HG03439 (cell line): ENCODE results near the gene GLUL.

ENCODE experiments used
- ATAC-seq: cut with Tn5 transposase; IDR thresholded peaks from one replicate; pipeline ENCODE4 v1.9.1; 2021; ENCODE audit warnings: mild to moderate bottlenecking, moderate library complexity; ENCODE audit not compliant: unreplicated experiment

GLUL gene

DNA sequence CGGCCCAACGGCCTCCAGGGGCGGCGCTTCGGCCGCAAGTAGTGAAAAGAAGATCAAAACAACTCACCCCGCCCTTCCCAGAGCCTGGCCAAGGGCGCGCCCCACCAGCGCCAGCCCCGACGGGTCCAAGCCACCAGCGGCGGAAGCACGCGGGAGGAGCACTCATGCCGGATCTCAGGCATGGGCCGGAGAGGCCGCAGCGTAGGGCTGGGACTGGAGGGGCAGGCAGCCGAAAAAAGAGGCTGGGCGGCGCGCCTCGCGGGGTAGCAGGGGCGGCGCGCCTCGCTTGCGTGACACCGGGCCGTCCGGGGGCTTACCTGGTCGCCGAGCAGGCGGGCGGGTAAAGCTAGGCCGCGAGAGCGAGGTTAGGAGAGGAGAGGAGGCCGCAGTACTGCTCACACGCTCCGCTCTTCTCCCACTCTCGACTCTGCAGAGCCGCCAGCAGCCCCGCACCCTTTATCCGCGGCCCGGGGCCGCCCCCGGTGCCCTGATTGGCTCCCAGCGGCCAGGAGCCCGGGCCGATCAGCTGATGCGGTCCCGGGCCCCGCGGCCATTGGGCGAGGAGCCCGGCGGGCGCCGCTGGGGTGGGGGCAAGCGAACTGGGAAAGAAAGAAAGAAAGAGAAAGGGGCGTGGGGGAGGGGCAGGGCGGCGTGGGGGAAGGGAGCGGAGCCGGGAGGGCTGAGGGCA is at the start of gene GLUL:
TSS of gene GLUL (minus strand) at position 429 of the 688 bp plus-strand sequence. CDS start 3,053 bp downstream, outside the sequence.
- ATAC-seq = peak; percentile 78

DNA sequence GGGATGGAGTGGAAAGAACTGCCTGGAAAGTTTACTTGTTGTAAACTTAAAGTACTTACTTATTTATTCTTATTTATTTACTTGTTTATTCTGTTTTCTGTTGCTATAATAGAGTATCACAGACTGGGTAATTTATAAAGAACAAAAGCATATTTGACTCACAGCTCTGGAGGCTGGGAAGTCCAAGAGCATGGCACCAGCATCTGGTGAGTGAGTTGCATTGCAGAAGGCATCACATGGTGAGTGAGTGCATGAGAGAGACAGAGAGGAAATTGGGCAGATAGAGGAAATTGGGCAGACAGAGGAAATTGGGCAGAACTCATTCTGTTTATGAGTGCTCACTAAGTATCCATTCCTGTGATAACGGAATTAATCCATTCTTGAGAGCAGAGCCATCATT is 46.7 kb upstream of the GLUL start:
- ATAC-seq = no peak

GRCh38 chr1:182433580-182433979 is 42.0 kb upstream of the GLUL start:
- ATAC-seq = no peak

DNA sequence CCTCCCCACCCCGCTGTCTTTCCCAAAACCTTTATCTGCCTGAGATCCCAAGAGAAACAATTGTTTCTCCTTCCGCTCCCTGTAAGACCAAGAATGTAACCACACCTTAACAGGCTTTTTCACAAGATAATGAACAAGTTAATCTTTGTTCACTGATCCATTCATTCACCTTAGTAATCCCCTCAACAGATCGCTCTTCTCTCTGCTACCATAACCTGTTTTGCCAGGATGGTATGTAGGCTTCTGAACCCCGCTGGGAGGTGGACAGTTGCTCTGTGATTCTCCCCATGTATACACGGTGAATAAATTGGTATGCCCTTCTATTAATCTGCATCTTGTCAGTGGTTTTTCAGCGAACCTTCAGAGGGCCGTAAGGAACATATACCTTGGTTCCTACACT is 39.7 kb upstream of the GLUL start:
- no peak for ATAC-seq

GRCh38 chr1:182430263-182431068 is 38.9 kb upstream of the GLUL start:
- ATAC-seq = peak; percentile 35

DNA sequence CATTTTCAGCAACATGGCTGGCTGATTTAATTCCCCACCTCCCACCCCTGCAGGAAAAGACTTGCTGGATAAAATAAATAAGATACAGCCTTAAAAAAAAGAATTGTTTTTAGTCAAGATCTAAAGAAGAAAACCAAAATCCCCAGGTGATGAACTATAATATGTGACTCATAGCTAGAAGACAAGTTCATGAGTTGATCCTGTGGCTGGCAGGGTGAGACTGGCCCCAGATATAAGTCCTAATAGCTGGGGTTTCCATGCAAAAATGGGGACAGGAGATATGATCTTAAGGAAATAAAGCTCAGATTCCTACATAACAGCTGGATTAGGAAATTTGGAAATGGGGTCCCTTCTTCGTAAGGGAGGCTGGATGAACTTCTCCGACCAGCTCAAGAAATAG is 36.5 kb upstream of the GLUL start:
- peak; percentile 37 for ATAC-seq

GRCh38 chr1:182426442-182427430 is 35.1 kb upstream of the GLUL start:
- peak; percentile 62 for ATAC-seq

DNA sequence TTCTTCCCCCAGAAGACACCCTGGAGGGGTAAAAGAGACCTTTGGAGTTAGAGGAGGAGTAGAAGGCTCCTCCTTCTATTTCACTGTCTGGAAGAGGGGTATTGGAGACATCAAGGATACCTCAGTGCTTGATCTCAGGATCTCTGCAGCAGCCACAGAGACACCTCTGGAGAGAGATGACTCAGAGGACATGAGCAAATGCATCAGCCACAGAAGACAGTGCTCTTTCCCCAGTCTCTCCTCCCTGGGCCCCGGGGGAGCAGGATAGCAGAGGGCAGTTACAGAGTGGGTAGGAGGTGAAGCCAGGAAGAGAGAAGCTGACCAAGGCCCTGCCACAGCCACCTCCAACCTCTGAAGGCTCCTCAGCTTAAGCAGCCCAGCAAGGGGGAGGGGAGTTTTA is 24.2 kb upstream of the GLUL start:
- ATAC-seq = no peak

DNA sequence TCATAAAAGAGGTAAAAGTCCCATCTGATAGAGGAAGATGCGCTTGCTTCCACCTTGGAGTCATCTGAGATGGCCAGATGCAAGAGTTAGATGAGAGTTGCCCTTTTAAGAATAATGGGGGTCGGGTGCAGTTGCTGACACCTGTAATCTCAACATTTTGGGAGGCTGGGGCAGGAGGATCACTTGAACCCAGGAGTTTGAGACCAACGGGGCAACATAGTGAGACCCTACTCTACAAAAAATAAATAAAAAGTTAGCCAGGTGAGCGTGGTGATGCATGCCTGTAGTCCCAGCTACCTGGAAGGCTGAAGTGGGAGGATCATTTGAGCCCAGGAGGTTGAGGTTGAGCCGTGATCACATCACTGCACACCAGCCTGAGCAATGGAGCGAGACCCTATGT is 22.4 kb upstream of the GLUL start:
- ATAC-seq = no peak

- no peak for ATAC-seq
Measured at GRCh38 chr1:182413486-182413885, 21.9 kb upstream of the GLUL start.

GRCh38 chr1:182410620-182411273 is 19.2 kb upstream of the GLUL start:
- no peak for ATAC-seq

- ATAC-seq = no peak
Measured at GRCh38 chr1:182410138-182410537, 18.5 kb upstream of the GLUL start.

DNA sequence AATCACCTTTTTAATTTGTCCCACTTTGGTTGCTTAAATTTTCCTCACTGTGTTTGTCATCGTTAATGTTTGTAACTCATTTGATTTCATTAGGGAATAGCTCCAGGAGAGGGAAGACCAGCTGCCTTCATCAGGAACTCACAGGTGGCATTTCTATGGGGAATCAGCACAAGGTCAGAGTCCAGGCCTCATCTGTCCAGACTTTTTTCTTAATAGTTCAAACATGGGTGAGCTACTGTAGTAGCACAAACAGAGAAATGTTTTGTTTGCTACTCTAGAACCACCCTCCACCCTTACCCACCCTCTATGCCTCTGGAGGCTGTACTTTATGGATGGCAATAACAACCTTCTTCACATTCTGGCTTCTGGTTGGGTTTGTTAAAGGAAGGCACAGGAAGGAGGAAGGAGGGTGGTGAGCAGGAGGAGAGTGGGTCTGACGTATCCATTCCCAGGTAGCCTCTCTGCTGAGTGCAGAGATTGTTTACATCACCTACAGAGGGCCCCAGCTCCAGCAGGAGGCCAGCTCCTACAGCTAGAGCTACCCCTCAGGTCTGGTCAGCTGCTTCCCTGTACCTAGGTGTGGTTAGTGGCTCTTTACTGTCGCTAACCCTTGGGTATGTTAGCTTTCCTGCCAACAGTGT is 17.0 kb upstream of the GLUL start:
- ATAC-seq = no peak

DNA sequence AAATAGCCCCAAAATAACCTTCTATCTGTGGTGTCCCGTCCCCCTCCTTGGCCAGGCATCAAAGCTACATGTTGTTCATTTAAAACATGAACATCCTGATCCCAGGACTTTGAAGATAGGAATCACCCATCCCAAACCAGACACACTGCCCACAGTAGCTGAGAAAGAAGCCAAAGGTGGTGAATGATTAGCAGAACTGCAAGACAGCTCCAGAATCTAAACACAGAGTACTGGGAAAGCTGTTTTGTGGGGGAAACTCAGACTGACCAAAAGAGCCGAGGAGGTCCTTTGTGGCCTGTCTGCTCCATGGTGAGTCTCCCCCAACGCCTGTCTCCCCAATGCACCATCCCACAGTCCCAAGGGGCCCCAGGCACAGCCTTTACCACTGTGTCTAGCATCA is 16.1 kb upstream of the GLUL start:
- ATAC-seq = no peak

DNA sequence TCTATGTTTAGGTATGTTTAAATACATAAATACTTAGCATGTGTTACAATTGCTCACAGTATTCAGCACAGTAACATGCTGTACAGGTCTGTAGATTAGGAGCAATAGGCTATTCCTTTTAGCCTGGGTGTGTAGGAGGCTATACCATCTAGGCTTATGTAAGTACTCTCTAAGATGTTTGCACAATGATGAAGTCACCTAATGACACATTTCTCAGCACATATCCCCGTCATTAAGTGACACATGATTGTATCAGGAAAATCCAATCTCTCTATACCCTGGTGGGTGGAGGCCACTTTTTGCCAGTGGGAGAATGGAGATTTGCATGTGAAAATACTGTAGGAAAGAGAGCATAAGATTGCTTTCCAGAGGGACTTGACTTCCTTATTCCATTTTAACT is 14.4 kb upstream of the GLUL start:
- ATAC-seq = no peak

DNA sequence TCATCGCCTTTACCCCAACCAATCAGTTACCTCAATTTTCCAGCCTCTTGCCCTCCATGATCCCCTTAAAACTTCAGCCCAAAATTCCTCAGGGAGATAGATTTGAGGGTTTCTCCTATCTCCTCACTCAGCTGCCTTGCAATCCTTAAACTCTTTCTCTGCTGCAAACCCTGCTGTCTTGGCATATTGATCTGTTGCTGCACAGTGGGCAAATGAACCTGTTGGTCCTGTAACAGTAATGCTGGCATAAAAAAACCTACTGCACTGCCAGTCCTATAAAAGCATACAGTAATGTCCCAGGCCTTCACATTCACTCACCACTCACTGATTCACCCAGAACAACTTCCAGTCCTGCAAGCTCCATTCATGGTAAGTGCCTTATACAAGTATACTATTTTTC is 14.0 kb upstream of the GLUL start:
- no peak for ATAC-seq

DNA sequence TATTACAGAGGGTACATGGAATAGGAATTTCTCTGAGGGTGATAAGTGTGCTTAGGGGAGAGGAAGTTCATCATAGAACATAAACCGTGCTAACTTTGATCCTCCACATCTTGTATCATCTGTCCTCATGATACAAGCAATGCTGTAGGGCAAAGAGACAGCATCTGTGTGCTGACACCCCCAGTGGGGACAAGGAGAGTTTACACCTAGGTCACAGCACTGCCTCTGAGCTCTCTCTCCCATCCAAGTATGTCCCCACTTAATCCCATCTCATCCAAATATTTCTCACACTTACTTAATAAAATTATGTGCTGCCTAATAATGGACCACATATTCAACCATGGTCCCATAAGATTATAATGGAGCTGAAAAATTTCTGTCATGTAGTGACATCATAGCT is 13.2 kb upstream of the GLUL start:
- no peak for ATAC-seq

- ATAC-seq = no peak
Measured at GRCh38 chr1:182400567-182400966, 9.0 kb upstream of the GLUL start, which contains the start of gene TEDDM1. TSS of gene TEDDM1 (minus strand) at chr1:182400667. CDS start at chr1:182400485, 182 bp downstream.

GRCh38 chr1:182397653-182398393 is 6.2 kb upstream of the GLUL start:
- no peak for ATAC-seq
